NT2/D1 (cell line): ENCODE data around the gene UNC13C.
"Not testable (repeated sequence)": the region's sequence is repeated elsewhere in the genome, so short reads cannot be mapped to it uniquely, and the experiment has no call there.

ENCODE experiments used
- DNase-seq: peaks from one replicate; pipeline ENCODE4 v3.0.0-alpha.2; 2011; ENCODE audit warnings: low read depth, low spot score
- H3K27me3 ChIP-seq: 2 replicates; pipeline ENCODE4 v1.6.0; 2011; ENCODE audit warnings: mild to moderate bottlenecking; ENCODE audit not compliant: insufficient read length, insufficient read depth
- H3K36me3 ChIP-seq: 2 replicates; pipeline ENCODE4 v1.6.1; 2011; ENCODE audit warnings: mild to moderate bottlenecking, low read length, mixed read lengths; ENCODE audit not compliant: insufficient read depth, insufficient read length
- H3K4me1 ChIP-seq: 2 replicates; pipeline ENCODE4 v1.5.1; 2011; ENCODE audit not compliant: insufficient read depth, insufficient read length
- H3K4me3 ChIP-seq: 2 replicates; pipeline ENCODE4 v1.5.1; 2011; ENCODE audit warnings: low read depth; ENCODE audit not compliant: insufficient read length
- H3K9ac ChIP-seq: 2 replicates; pipeline ENCODE4 v1.6.0; 2011; ENCODE audit warnings: low read depth; ENCODE audit not compliant: insufficient read length
- H3K9me3 ChIP-seq: 2 replicates; pipeline ENCODE4 v1.5.1; 2011; ENCODE audit warnings: mild to moderate bottlenecking, low read length; ENCODE audit not compliant: insufficient read depth
- SUZ12 ChIP-seq: IDR thresholded peaks from 2 replicates; pipeline ENCODE4 v1.6.1; 2011; ENCODE audit not compliant: insufficient read length, insufficient read depth; ENCODE audit errors: extremely low read depth
- YY1 ChIP-seq: IDR thresholded peaks from 2 replicates; pipeline ENCODE4 v1.6.1; 2011; ENCODE audit not compliant: insufficient read length, insufficient read depth
- ZNF274 ChIP-seq: IDR thresholded peaks from 2 replicates; pipeline ENCODE4 v1.6.1; 2011; ENCODE audit warnings: mild to moderate bottlenecking, low read depth, low read length

UNC13C gene

GRCh38 chr15:54428596-54428995 lies 450.4 kb downstream of the UNC13C start:
- Histone ChIP-seq H3K9me3 (no peaks in the 10 kb centered on the region), H3K27me3 (no peaks in the 10 kb centered on the region), H3K36me3 (no peaks in the 10 kb centered on the region), H3K4me3 (no peak overlapping the region), H3K4me1 (no peaks in the 10 kb centered on the region), H3K9ac (no peak overlapping the region)
- TF ChIP-seq ZNF274 (no peak), SUZ12 (no peak), YY1 (no peak)
- DNase-seq, result no peak

- not testable (repeated sequence) for H3K4me3 ChIP-seq, H3K36me3 ChIP-seq, DNase-seq, H3K27me3 ChIP-seq, H3K9me3 ChIP-seq, H3K4me1 ChIP-seq, H3K9ac ChIP-seq
Measured at GRCh38 chr15:54450288-54450687, 472.0 kb downstream of the UNC13C start.

GRCh38 chr15:54456413-54456812 lies 478.2 kb downstream of the UNC13C start:
- TF ChIP-seq ZNF274, result no peak
- no peak for TF ChIP-seq YY1
- TF ChIP-seq SUZ12, result no peak
- DNase-seq, result no peak
- no peaks in the 10 kb centered on the region for H3K9me3 ChIP-seq

GRCh38 chr15:54462511-54462913 lies 484.3 kb downstream of the UNC13C start:
- TF ChIP-seq SUZ12 (no peak), ZNF274 (no peak), YY1 (no peak)
- no peak overlapping the region for H3K9ac ChIP-seq
- no peak overlapping the region for H3K4me3 ChIP-seq
- H3K36me3 ChIP-seq, result no peaks in the 10 kb centered on the region
- no peaks in the 10 kb centered on the region for H3K27me3 ChIP-seq
- H3K4me1 ChIP-seq, result no peaks in the 10 kb centered on the region
- H3K9me3 ChIP-seq, result peaks cover 10% of the 10 kb centered on the region; the same call in 1 of the 2 replicates
- no peak for DNase-seq

More at GRCh38 chr15:54456413-54456812, 478.2 kb downstream of the UNC13C start:
- no peaks in the 10 kb centered on the region for H3K4me1 ChIP-seq
- H3K36me3 ChIP-seq, result no peaks in the 10 kb centered on the region
- no peak overlapping the region for H3K9ac ChIP-seq
- H3K4me3 ChIP-seq, result no peak overlapping the region
- H3K27me3 ChIP-seq, result no peaks in the 10 kb centered on the region

GRCh38 chr15:54481819-54482218 lies 503.6 kb downstream of the UNC13C start:
- no peak for DNase-seq
- no peaks in the 10 kb centered on the region for H3K4me1 ChIP-seq
- H3K27me3 ChIP-seq, result no peaks in the 10 kb centered on the region
- no peak overlapping the region for H3K9ac ChIP-seq
- no peak overlapping the region for H3K4me3 ChIP-seq
- TF ChIP-seq ZNF274, result no peak
- no peak for TF ChIP-seq YY1
- no peak for TF ChIP-seq SUZ12
- no peaks in the 10 kb centered on the region for H3K9me3 ChIP-seq
- no peaks in the 10 kb centered on the region for H3K36me3 ChIP-seq

GRCh38 chr15:54482251-54482650 lies 504.0 kb downstream of the UNC13C start:
- Histone ChIP-seq H3K4me3 (no peak overlapping the region), H3K27me3 (no peaks in the 10 kb centered on the region), H3K9me3 (no peaks in the 10 kb centered on the region), H3K9ac (no peak overlapping the region), H3K4me1 (no peaks in the 10 kb centered on the region), H3K36me3 (no peaks in the 10 kb centered on the region)
- TF ChIP-seq ZNF274 (no peak), SUZ12 (no peak), YY1 (no peak)
- DNase-seq, result no peak

GRCh38 chr15:54500330-54500729 lies 522.1 kb downstream of the UNC13C start:
- no peaks in the 10 kb centered on the region for H3K9me3 ChIP-seq
- H3K9ac ChIP-seq, result no peak overlapping the region
- no peaks in the 10 kb centered on the region for H3K27me3 ChIP-seq
- DNase-seq, result no peak
- H3K36me3 ChIP-seq, result no peaks in the 10 kb centered on the region
- TF ChIP-seq ZNF274, result no peak
- TF ChIP-seq YY1, result no peak
- H3K4me3 ChIP-seq, result no peak overlapping the region
- no peaks in the 10 kb centered on the region for H3K4me1 ChIP-seq

GRCh38 chr15:54502416-54503075 lies 524.3 kb downstream of the UNC13C start:
- TF ChIP-seq ZNF274 (no peak), SUZ12 (no peak), YY1 (no peak)

More at GRCh38 chr15:54502416-54503075, 524.3 kb downstream of the UNC13C start:
- H3K27me3 ChIP-seq, result no peaks in the 10 kb centered on the region
- H3K9me3 ChIP-seq, result no peaks in the 10 kb centered on the region
- no peak overlapping the region for H3K4me3 ChIP-seq
- H3K9ac ChIP-seq, result no peak overlapping the region
- H3K36me3 ChIP-seq, result no peaks in the 10 kb centered on the region
- H3K4me1 ChIP-seq, result no peaks in the 10 kb centered on the region
- no peak for DNase-seq
